Measurements from ENCODE around the gene CMTM1.

GRCh38 chr16:66605979-66606751 lies 39.9 kb downstream of the CMTM1 start:
- TF ChIP-seq, protein P1, sequence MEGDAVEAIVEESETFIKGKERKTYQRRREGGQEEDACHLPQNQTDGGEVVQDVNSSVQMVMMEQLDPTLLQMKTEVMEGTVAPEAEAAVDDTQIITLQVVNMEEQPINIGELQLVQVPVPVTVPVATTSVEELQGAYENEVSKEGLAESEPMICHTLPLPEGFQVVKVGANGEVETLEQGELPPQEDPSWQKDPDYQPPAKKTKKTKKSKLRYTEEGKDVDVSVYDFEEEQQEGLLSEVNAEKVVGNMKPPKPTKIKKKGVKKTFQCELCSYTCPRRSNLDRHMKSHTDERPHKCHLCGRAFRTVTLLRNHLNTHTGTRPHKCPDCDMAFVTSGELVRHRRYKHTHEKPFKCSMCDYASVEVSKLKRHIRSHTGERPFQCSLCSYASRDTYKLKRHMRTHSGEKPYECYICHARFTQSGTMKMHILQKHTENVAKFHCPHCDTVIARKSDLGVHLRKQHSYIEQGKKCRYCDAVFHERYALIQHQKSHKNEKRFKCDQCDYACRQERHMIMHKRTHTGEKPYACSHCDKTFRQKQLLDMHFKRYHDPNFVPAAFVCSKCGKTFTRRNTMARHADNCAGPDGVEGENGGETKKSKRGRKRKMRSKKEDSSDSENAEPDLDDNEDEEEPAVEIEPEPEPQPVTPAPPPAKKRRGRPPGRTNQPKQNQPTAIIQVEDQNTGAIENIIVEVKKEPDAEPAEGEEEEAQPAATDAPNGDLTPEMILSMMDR (IDR thresholded peaks at IDR 0.05): no peak
- TF ChIP-seq POLR2AphosphoS5 (IDR thresholded peaks at IDR 0.05; ENCODE audit: low read depth, low read length) (no peak), SIN3A (IDR thresholded peaks at IDR 0.05; ENCODE audit: borderline replicate concordance, insufficient read depth, low read depth, low read length) (no peak)

Measured in Panc1 (cell line).